EL (cell line): Measurements from ENCODE around the gene TBC1D8.

Experiments used
- DNase-seq: peaks from one replicate; pipeline ENCODE4 v3.0.0-alpha.2; 2016

Gene TBC1D8

DNA sequence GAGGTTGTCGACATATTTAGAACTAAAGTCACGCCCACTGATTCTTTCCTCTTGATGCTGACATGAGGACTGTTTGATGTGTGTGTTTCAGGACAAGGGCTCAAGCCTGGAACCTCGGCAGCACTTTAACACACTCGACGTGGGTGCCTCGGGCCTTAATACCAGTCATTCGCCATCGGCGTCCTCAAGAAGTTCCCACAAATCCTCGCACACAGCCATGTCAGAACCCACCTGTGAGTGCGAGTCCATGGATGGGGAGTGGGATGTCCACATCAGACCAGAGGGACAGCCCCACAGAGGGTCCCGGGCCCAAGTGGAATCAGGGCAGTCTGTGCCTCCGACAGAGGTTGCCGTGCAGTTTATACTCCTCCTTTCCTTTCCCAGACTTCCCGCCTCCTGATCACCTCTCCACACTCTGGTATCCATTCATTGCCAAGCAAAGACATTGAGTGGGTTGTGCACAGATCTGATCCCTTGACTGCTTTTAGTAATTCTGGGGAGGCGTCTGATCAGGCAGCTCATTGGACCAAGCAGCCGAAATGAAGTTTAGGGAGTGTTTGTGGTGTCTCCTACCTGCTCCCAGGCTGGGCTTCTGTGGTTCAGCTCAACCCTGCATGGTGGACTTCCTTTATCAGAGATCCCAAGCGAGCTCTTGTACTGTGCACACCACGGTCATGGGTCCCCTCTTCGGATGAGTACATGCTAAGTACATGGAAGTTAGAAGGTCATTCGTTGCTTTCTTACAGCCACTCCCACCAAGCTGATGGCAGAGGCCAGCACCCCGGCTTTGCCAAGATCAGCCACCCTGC lies 176.3 kb downstream of the TBC1D8 start:
- DNase-seq, result no peak

DNA sequence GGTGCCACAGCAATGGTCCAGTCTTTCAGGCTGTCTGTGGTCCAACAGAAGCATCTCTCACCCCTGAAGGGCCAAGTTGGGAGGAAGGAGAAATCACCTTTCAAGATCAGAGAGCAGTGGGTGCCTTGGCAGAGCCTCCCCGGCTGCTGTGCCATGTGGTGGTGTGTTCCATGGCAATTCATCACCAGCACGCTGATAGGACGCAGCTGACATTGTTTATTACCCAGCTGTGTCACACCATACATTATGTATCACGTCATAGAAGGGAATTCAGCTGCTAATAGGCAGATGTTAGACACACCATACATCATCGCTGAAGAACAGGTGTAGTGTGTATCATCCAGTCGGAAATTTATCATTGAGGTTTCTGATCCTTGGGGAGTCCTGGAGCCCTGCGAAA lies 178.7 kb downstream of the TBC1D8 start:
- no peak for DNase-seq

DNA sequence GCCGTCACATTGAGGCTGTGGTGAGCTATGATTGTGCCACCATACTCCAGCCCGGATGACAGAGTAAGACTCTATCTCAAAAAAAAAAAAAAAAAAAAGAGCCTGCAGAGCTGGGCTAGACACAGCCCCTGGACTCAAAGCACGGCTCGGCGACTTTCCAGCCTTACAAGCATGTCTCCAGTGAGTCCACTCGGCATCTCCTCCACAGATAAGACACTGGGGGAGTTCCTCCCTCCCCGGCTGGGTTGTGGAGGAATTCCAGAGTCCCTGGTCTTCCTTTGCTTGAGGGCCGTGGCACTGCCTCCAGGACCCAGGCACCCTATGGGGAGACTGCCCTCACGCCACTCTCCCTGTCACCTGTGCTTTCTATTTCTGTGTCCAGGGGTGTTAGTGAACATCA lies 180.0 kb downstream of the TBC1D8 start:
- no peak for DNase-seq

DNA sequence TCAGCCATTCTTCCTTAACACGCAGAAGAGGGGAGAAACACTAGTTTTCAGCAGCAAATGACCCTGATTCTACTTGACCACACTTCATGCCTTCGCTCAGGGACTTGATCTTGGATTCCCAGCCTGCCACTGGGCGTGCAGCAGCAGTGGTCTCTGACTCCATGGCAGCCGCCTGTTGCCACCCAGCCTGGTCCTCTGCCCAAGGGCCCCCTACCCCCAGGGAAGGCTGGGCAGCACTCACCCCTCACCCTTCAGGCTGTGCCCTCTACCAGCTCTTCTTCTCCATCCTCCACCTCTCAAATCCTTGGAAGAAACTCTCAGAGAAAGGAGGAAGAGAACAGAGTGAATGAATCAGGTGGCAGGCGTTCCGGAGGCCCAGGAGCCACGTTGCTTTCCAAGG lies 181.2 kb downstream of the TBC1D8 start:
- DNase-seq, result no peak

DNA sequence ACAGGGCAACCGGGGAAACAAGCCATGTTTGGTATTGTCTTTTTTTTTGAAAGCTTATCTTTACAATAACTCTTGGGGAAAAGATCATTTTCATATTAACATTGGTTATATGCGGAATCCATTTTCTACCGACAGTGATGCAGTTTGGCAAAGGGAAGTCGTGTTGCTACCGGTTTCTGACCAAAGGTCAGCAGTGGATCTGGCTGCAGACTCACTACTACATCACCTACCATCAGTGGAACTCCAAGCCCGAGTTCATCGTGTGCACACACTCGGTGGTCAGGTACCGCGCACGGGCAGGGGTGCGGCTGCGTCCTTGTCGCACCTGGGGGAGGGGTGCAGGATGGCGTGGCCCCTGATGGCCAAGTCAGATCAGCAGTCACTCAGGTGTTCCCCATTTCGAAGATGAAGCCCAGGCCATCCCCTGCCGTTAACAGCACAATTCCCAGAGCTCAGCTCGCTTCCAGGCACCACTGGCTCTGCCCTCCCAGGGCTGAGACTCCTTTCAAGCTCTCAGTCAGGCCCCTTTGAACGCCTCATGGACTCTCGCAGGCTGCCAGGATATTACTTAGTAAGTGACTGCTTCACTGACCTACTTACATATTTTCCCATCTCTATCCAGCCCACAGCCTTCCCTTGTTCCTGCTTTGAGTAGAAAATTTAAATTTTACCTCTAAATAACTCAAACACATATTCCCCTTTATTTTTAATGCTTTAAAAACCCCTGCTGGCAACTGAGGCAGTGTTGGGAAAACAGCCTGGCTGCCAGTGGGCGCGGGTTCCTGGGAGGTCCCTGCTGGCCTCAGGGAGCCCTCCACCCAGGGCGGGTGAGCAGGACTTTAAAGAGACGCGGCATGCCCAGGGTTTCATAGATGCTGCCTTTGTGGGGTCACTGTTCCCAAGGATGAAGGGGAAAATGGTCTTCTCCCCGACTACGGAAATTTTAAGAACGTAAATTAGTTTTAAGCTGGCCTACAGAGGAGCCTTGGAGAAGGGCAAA lies 182.7 kb downstream of the TBC1D8 start:
- no peak for DNase-seq

DNA sequence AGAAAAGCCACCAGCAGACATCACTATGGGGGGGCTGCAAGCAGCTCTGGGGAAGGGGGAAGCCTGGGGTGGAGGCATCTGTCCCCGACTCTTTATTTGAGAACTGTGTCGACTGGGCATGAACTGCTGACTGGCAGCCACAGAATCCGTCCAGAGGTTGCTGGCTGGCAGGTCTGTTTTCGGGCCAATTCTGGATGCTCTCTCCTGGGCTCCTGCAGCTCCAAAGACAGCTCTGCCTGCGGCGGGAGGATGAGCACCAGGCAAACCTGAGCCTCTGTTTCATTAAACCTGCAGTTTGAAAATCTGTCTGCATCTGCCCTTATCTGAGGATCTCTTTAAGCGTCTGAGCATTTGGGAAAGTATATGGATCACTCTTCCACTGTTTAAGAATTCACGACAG lies 183.5 kb downstream of the TBC1D8 start:
- DNase-seq, result no peak

DNA sequence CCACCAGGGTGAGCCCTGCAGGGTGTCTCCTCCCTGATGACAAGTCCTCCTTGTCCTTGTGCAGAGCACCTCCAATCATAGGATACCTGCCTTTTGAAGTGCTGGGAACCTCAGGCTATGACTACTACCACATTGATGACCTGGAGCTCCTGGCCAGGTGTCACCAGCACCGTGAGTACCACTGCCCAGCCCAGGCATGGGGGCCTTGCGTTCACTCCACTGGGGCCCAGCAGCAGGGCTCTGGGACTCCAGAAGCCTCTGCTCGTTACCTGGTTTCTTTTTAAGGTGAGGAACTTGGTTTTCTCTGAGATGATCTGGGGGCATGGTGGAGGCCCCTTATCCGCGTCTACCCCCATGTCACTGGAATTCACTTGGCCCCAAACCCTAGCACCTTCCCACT lies 185.6 kb downstream of the TBC1D8 start:
- no peak for DNase-seq

DNA sequence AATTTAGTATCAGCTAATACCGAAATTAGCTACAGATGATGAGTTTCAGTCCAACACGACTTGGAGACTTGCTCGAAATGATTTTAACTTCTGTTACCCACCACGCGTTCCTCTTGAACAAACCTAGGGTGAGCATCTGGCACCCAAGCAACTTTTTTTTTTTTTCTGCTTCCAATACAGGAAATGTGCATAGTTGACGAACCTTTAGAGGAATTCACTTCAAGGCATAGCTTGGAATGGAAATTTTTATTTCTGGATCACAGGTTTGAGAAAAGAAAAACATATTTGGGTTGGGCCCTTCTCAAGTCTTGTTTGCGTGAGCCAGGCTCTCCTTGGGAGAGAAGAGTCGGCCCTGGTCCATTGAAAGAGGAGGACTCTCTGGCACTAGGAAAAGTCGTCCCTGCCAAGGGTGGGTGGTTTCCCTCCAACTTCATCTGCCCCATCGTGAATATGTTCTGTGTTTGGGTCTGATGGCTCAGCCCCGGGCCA lies 186.5 kb downstream of the TBC1D8 start:
- DNase-seq, result no peak

DNA sequence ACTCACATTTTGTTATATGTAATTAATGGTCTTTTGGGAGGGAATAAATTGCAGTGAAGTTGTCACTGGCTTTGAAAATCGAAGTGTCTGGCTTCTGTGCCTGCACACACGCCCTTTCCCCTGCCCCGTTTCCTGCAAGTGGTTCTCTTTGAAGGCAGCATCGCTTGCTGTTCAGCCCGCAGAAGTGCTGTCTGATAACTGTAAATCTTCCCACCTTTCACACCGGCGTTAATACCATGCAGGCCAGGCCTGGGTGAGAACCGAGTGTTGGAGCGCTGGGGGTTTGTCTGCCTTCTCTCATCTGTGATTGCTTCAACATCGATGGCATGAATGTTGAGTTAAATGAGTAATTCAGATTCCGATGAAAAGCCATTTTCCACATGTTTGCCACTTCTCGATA lies 187.0 kb downstream of the TBC1D8 start:
- no peak for DNase-seq

DNA sequence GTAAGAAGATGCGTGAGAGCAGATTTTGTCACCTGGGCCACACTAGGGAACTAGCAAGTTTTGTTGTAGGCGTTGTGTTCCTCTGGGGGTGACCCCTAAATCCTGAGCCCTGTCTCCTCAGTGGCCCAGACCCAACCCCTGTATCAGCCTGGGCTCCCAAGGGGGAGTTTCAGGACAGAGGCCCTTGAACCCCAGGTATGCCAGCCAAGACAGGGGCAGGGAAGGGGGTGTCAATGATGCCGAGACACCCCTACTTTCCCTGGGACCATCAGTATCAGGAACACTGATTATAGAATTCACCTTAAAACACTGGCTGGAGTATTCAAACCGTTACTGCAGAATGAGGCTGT lies 188.2 kb downstream of the TBC1D8 start:
- DNase-seq, result no peak

DNA sequence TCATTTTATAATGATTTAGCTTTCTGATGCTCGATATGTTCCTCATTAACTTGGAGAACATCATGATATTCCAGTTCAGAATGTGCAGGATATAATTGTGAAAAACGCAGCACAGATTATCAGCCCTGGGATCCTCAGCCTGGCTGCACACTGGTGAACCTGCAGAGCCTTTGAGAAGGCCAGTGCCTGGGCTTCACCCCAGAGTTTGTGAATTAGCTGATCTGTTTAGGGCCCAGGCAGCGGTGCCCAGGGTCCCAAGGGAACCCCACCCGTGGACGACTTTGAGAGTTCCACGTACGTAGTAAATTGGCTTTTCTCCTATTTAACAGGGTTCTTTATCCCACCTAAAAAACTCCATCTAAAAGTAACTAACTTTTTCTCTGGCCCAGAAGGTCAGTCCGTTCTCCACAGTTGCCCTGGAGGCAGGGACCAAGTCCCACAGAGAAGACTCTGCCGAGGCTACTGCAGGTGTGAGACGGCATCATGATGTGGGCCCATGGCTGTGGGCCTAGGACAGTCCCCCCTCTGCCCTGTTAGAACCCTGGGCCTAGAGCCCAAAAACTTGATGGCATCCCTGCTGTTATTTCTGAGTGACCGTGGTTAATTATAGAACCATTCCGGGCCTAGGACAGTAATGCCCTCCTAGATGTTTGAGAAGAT lies 188.7 kb downstream of the TBC1D8 start:
- no peak for DNase-seq

DNA sequence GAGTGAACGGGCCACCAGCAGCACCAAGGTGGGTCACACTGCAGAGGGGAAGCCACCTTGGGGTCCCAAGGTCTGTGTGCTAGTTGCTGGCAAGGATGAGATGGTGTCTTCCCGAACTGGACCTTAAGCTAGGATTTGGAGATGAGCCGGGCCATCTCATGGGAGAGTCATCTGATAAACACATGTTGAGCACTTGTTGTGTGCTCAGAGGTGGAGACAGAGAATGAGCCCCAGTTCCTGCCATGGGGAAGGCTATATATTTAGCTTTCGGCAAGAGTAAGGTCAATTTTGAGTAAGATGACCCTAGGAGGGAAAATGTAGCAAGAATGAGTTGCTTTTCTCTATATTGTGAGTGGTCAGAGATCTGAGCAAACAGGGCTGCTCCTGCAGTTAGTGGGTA lies 190.5 kb downstream of the TBC1D8 start:
- peak; percentile 34 for DNase-seq

DNA sequence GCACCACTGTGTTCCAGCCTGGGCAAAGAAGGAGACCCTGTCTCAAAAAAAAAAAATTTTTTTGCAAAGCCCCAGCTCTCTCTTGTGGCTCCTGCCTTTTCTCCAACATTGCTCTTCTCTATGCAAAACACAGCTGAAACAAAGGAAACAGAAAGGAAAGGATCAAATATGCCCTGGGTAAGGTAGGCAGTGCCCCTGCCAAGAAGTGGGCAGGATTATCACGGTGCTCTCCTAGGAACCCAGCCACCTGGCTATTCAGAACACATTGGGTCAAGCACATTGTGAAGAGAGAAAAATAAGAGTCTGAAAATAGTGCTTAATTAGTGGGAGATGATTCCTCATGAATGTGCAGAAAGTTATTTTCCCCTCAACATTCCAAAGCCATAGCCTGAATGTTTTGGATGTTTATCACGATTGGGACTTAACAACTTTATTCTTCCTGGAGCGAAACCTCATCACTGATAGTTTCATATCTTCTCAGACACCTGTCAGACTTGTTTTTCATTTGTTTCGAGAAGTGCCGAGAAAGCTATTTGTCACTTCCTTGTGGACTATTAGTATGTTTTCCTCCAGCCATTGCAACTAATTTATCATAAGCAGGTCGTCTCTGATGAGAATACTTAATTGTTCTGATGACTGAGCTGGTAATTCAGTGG lies 191.8 kb downstream of the TBC1D8 start:
- peak; percentile 77 for DNase-seq

DNA sequence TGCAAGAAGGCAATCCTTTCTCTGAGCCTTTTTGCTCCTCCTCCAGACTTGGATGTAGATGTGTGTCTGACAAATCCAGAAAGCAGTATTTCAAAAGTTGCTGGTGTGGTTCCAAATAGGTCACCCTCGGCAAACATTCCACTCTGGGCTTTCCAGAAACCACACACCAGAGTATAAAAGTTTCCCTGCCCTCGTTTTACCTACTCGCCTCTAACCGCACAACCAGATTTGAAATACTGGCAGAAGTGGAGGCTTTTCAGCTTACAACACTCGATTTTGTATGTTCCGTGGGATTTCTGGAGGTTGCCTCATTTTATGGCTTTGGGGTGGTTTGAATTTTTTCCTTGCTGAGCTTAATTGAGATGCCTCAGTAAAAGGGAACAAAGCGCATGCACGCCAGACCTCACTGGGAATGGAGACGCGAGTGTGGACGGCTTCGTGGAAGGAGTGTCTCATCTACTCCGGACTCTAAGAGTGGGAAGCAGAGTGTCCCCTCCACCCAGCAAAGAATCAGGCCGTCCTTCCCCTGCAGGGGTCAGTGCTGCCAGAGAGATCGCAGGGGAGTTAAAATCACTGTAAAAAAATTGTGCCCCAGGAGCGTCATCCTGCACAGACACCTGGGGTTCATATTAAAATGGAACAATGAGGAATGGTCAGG lies 193.1 kb downstream of the TBC1D8 start:
- DNase-seq, result peak; percentile 89
